Ishikawa (cell line): ENCODE data around the gene CTNNBL1.

ENCODE experiments used
- CEBPB ChIP-seq: IDR thresholded peaks from 2 replicates; pipeline ENCODE4 v1.6.1; 2012
- MAX ChIP-seq: IDR thresholded peaks from 2 replicates; pipeline ENCODE4 v1.6.1; 2012
- RAD21 ChIP-seq: IDR thresholded peaks from 2 replicates; pipeline ENCODE4 v1.6.1; 2012; ENCODE audit warnings: low read depth
- REST ChIP-seq: IDR thresholded peaks from 2 replicates; pipeline ENCODE4 v1.6.1; 2012; ENCODE audit warnings: low read depth, mild to moderate bottlenecking
- TEAD4 ChIP-seq: IDR thresholded peaks from 2 replicates; pipeline ENCODE4 v1.6.1; 2012

GRCh38 chr20:37764333-37764935, 70.6 kb downstream of the CTNNBL1 start:
- no peak for TF ChIP-seq REST
- TF ChIP-seq CEBPB = no peak
- TF ChIP-seq RAD21 = no peak
- no peak for TF ChIP-seq TEAD4
- no peak for TF ChIP-seq MAX
